ENCODE data around the gene CSF3R. TPM values are rescaled to one million over a fixed set of nuclear protein-coding genes. Genes with fewer than 3 reads are reported as not detected.
"Not testable (repeated sequence)": the region's sequence is repeated elsewhere in the genome, so short reads cannot be mapped to it uniquely, and the experiment has no call there.

Gene CSF3R
- polyA plus RNA-seq, 12 donors, result 2.0 to 11.8 (median 2.8) TPM; not detected in 2

DNA sequence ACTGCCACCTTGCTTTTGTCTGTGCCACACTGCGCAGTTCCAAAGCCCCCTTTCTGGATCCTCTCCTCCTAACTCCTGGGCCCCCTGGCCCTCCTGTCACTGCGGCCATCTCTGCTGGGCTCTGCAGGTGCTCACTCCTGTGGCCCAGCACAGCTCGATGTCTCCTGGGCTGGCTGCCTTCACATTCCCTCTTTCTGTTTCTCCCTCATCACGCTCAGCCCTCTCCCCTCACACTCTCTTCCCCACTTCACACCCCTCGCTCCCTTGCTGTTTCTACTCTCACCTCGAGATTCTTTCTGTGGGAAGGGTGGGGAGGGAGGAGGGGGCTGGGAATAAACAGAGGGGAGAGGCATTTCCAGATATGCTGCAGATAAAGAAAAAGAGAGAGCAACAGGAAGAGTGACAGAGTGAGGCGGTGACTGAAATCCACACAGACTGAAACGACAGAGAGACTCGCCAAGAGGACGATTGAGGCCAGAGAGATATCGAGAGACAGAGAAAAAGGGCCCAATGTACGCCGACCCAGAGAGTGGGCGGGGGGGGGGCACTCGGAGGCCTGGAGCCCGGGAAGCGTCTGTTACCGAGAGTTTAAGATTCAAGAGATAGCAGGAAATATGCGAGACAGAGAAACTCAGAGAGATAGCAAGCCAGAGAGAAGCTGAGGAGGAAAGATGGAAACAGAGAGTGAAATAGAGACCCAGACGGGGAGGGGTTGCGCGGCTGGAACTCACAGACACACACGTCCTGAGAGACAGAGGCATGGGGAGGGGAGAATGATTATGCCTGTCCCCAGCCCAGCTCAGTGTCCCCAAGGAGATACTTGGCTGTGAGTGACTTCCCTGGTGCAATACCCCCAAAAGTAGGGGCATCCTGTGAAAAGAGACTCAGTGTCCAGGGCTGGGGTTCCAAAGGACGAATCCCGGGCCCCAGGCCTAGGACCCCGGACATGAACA is 666 bp downstream of the CSF3R start:
- no peak for DNase-seq

- no peak for DNase-seq
Measured at GRCh38 chr1:36481091-36481490, 1.6 kb downstream of the CSF3R start.

DNA sequence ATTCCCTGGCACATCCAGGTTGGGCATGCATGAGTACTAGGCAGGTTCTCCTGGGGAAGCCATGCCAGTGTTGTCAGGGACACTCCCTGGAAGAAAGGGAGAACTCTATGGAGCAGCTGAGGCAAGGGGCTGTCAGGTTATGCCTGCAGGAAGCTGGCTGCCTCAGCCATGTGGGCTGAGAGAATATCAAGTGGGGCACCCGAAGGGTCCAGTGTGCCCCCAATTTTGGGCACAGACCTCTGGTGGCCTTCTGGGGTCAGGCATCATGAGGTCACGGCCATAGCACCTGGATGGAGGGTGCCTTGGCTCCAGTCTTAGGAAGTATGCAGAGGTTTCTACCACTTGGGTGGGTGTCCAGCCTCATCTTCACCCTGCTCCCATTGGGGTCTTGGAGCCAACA is 2.6 kb downstream of the CSF3R start:
- no peak for DNase-seq

DNA sequence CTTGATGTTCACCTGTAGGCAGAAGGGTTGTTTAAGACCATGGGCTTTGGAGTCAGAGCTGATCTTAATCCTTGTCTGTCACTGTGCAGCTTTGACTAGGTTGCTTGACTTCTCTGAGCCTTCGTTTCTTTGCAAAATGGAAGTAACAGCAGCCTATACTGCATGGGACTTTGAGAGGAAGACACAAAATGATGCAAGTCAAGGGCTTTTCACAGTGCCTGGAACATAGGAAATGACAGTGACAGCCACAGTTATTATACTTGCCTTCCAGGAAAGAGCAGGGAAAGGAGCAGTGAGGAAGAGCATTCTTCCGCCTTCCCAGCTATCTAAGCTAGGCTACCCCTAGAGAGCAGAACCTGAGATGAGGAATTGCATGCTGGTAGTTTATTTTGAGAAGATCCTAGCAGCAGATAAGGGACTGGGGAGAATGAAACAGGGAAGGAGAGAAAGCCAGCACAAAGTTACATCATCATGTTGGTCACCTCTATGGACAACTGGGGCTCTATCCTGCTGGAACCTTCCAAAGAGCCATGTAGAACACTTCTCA is 3.1 kb downstream of the CSF3R start:
- DNase-seq, result no peak

GRCh38 chr1:36477615-36478014 is 5.1 kb downstream of the CSF3R start:
- DNase-seq, result not testable (repeated sequence)

- no peak for DNase-seq
Measured at GRCh38 chr1:36476945-36477344, 5.8 kb downstream of the CSF3R start.

DNA sequence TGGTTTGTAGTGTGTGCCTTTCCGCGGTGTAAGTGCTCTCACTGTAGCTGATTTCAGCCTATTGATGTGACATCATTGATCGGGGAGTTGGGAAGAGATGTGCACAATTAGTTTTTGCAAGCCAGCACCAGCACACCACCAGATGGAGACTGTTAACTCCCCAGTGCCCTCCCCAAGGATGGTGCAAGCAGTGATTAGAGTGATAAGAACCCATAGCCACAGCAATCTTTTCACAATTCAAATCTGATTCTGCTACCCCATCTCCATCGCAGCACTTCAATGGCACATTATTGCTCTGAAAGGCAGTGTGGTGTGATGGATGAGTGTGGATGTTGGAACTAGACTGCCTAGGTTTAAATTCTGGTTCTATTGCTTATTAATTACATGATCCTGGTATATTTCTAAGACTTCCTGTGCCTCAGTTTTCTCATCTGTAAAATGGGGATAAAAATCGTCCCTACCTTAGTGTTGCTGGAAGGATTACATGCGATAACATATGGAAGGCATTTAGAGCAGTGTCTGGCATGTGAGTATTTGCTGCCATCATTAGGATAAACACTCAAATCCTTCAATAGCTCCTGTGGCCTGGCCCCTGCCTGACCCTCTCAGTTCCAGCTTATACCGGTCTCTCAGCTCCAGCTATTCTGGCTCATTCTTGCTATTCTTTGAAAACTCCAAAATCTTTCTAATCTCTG is 6.7 kb downstream of the CSF3R start:
- no peak for DNase-seq

GRCh38 chr1:36475341-36475740 is 7.4 kb downstream of the CSF3R start:
- no peak for DNase-seq

GRCh38 chr1:36472656-36473055 is 10.1 kb downstream of the CSF3R start:
- no peak for DNase-seq

GRCh38 chr1:36471830-36472641 is 10.7 kb downstream of the CSF3R start:
- DNase-seq, result no peak

GRCh38 chr1:36469163-36469562 is 13.6 kb downstream of the CSF3R start:
- DNase-seq, result no peak

GRCh38 chr1:36467700-36468455 is 14.8 kb downstream of the CSF3R start:
- no peak for DNase-seq

DNA sequence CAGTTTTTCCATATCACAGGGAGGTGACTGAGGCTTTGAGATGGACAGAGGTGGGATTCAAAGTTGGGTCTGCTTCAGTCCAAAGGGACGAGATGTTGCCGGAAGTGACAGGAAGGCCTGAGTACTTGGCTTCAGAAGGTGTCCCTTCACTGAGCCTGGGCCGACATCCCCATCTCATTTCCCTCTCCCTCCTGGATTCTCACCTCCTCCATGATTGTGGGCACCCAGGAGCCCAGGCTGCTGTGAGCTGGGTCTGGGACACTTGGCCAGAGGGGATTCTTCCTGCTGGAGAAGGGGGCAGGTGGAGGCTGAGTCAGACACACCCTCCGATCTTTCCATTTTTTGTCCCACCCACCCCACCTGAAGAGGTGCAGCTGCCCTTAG is 15.7 kb downstream of the CSF3R start:
- no peak for DNase-seq

DNA sequence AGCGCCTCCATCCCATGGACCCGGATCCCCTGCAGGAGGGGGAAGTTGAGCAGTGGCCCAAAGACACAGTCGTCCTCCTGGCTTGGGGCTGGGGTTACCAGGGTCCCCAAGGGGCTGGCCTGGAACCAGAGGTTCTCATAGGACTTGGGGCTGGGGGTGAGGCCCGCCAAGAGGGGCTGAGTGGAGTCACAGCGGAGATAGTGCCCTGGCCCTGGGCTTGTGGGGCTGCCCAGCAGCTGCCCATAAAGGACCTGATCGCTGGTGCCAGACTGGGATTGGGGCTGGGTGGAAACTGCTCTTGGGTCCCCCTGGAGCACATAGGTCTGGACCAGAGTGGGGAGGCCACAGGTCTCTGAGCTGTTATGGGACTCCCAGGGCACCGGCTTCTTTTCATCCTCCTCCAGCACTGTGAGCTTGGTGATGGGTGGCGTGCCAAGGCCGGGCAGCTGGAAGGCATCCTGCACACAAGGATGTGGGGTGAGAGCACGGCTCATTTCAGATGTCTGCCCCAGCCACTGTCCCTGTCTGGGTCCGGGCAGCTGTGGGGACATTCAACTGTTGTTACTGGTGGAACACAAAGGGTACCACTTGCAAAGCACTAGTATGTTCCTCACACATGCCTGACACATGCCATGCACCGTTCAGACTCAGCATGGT is 16.2 kb downstream of the CSF3R start:
- DNase-seq, result no peak

DNA sequence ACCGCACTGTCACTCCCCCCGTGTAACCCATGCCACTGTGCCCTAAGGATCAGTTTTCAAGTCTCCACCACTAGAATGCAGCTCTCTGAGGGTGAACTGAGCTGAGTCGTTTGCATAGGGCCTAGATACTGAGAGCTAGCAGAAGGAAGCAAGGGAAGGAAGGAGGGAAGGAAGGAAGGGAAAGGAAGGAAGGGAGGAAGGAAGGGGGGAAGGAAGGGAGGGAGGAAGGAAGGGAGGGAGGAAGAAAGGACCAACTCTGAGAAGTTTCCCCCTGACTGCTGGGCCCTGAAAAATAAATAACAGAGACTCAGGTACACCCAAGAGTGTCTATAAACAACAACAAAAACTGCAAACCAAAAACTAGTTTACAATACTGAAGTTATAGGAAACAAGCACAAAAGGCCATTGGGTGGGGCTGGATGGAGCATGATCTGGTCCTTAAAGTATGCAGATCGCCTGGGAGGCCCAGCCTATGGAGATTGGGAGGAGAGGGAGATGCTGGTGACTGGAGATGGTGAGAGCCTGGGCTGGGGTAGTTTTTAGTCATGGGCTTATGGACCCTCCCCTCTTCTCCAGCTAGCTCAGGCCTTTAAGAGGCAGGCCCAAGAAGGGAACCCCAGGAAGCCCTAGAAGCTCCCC is 16.9 kb downstream of the CSF3R start:
- DNase-seq, result no peak

- no peak for DNase-seq
Measured at GRCh38 chr1:36464605-36465393, 17.9 kb downstream of the CSF3R start.

GRCh38 chr1:36463803-36464604 is 18.7 kb downstream of the CSF3R start, which contains the start of gene MRPS15:
TSS of gene MRPS15 (minus strand) at chr1:36464384. CDS start at chr1:36464275, 109 bp downstream.
- DNase-seq, result peak; percentile 97

DNA sequence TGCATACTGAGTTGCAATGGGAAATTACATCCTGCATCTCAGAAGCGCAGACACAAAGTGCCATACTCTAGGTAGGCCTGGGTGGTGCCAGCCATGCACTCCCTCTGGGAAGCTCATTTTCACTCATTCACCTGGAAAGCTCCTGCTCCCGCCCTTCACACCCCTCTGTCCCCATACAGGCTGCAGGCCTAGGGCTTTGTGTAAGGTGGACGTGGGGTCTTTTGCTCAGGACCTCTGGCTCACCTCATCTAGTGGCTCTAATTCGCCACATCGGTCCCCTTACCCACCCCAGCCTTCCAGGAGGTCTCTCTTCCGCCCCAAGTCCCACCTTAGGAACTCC is 19.3 kb downstream of the CSF3R start:
- DNase-seq, result no peak

All from muscle of arm (tissue), 12 donors.